Natural killer cell (primary cell): ENCODE results near the gene ORMDL2. TPM values are rescaled to one million over a fixed set of nuclear protein-coding genes. Genes with fewer than 3 reads are reported as not detected.

Experiments used
- ATAC-seq, 3 donors: fragments of 150-1000 bp in 2 of 3; fragments of 200-7000 bp in 1 of 3; cut with Tn5 transposase; 1 replicate in 1 of 3; 2 replicates in 2 of 3; pipeline ENCODE4 v1.10.0; 2021; ENCODE audit warnings: mild to moderate bottlenecking in 2 of 3, moderate library complexity in 2 of 3
- DNase-seq, 2 donors: peaks; one replicate each; pipeline versions ENCODE4 v3.0.0 to v3.0.0-alpha.2; 2013 to 2021; ENCODE audit warnings: mixed read lengths in 1 of 2
- H3K27ac ChIP-seq: one replicate; pipeline ENCODE4 v1.5.1; 2013; ENCODE audit warnings: mild to moderate bottlenecking, low read length
- H3K27me3 ChIP-seq: one replicate; pipeline ENCODE4 v1.6.1; 2013; ENCODE audit warnings: low read length; ENCODE audit not compliant: control insufficient read depth, insufficient read depth
- H3K36me3 ChIP-seq: one replicate; pipeline ENCODE4 v1.6.1; 2013; ENCODE audit warnings: low read length; ENCODE audit not compliant: control insufficient read depth, insufficient read depth
- H3K4me1 ChIP-seq: one replicate; pipeline ENCODE4 v1.6.1; 2013; ENCODE audit warnings: low read length; ENCODE audit not compliant: control insufficient read depth, insufficient read depth
- H3K4me3 ChIP-seq: one replicate; pipeline ENCODE4 v1.5.1; 2013; ENCODE audit warnings: low read length
- H3K9me3 ChIP-seq: one replicate; pipeline ENCODE4 v1.6.1; 2013; ENCODE audit warnings: low read length; ENCODE audit not compliant: control insufficient read depth, insufficient read depth
- H3K27ac Mint-ChIP-seq, 2 donors: one replicate each; pipeline ENCODE4 v1.8.0; 2022; ENCODE audit warnings: mild to moderate bottlenecking in 2 of 2, mixed read lengths in 2 of 2, moderate library complexity in 1 of 2
- H3K27me3 Mint-ChIP-seq, 2 donors: one replicate each; pipeline ENCODE4 v1.8.0; 2022; ENCODE audit warnings: low read depth in 2 of 2, mixed read lengths in 2 of 2
- H3K36me3 Mint-ChIP-seq: one replicate; pipeline ENCODE4 v1.8.0; 2022; ENCODE audit warnings: mixed read lengths
- H3K4me1 Mint-ChIP-seq, 2 donors: one replicate each; pipeline ENCODE4 v1.8.0; 2022; ENCODE audit warnings: mixed read lengths in 2 of 2
- H3K4me3 Mint-ChIP-seq: one replicate; pipeline ENCODE4 v1.8.0; 2022; ENCODE audit warnings: mild to moderate bottlenecking, moderate library complexity, mixed read lengths
- H3K9me3 Mint-ChIP-seq, 2 donors: one replicate each; pipeline ENCODE4 v1.8.0; 2022; ENCODE audit warnings: mixed read lengths in 2 of 2
- CTCF ChIP-seq: fragments of 200-600 bp; IDR thresholded peaks from one replicate; pipeline ENCODE4 v1.8.0; 2022; ENCODE audit warnings: antibody characterized with exemption
- WGBS: methylation state at CpG from one replicate; pipeline ENCODE4 v1.1.7; 2013; ENCODE audit warnings: missing lambda C conversion rate; ENCODE audit not compliant: insufficient coverage; 5-methylcytosine and 5-hydroxymethylcytosine counted together
- intact Hi-C: fragments of 100-400 bp; cut with micrococcal nuclease; formaldehyde crosslinking; loops from one replicate; pipeline ENCODE4 v1.14.2; 2022
- total RNA-seq, 4 donors: library from RNA; stranded (reverse); fragments of 120-200 nt in 1 of 4; gene quantifications; one replicate each; pipeline versions ENCODE4 v1.2.3 to v1.2.4, GENCODE V29; 2013 to 2022

ORMDL2 gene
- total RNA-seq, 3 donors from 2014 or later (not counting 1 experiment from before 2014, with no cell fraction given): 21.3 to 36.3 (median 23.1) TPM

GRCh38 chr12:55842681-55843429 is 25.0 kb downstream of the ORMDL2 start, which contains the start of gene MMP19:
Gene MMP19, minus strand, starts transcription at chr12:55842936. Its CDS starts 106 bp downstream, at chr12:55842830.
- H3K27ac ChIP-seq: no peak within 1 kb of the TSS
- no peaks in the 10 kb centered on the region for H3K27me3 ChIP-seq
- H3K4me1 ChIP-seq: no peaks in the 10 kb centered on the region
- no peak within 1 kb of the TSS for H3K4me3 ChIP-seq
- ATAC-seq: no peak
- Mint-ChIP-seq H3K4me1 (no peaks in the 10 kb centered on the region), H3K27ac (no peak within 1 kb of the TSS), H3K4me3 (no peak within 1 kb of the TSS), H3K9me3 (no peaks in the 10 kb centered on the region), H3K27me3 (peaks cover 3 to 6% of the 10 kb centered on the region in 2 donors), H3K36me3 (no peaks in the 10 kb centered on the region)
- no peaks in the 10 kb centered on the region for H3K9me3 ChIP-seq
- intact Hi-C loops: no loop called here
- no peak for DNase-seq
- 79% methylated on average over 10 of the region's 10 CpGs for WGBS
- TF ChIP-seq CTCF: no peak
- no peaks in the 10 kb centered on the region for H3K36me3 ChIP-seq

DNA sequence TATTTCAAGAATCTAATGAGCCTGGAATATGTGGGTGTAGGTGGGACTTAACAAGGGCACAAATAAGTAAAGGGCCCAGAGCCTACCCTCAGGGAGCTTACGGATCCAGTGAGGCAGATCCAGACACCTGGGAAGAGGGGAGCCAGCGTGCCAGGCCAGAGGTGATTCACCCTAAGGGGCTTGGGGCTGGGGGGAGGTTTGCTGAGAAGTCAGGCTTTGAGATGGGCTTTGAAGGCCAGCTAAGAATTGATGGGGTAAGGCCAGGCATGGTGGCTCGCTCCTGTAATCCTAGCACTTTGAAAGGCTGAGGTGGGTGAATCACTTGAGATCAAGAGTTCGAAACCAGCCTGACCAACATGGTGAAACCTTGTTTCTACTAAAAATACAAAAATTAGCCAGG is 25.6 kb downstream of the ORMDL2 start:
- Mint-ChIP-seq H3K36me3 (no peaks in the 10 kb centered on the region), H3K27ac (no peak overlapping the region), H3K4me3 (no peak overlapping the region), H3K4me1 (no peaks in the 10 kb centered on the region), H3K9me3 (no peaks in the 10 kb centered on the region), H3K27me3 (peaks cover 3 to 6% of the 10 kb centered on the region in 2 donors)
- ATAC-seq (no peak), DNase-seq (no peak)
- Histone ChIP-seq H3K27me3 (no peaks in the 10 kb centered on the region), H3K4me3 (no peak overlapping the region), H3K4me1 (no peaks in the 10 kb centered on the region), H3K27ac (no peak overlapping the region), H3K9me3 (no peaks in the 10 kb centered on the region), H3K36me3 (no peaks in the 10 kb centered on the region)
- 92% methylated on average over 4 of the region's 4 CpGs for whole genome bisulfite sequencing
- TF ChIP-seq CTCF: no peak
- intact Hi-C loops: no loop called here

- Mint-ChIP-seq H3K27me3 (peaks cover 9 to 12% of the 10 kb centered on the region in 2 donors), H3K36me3 (no peaks in the 10 kb centered on the region), H3K27ac (no peak overlapping the region), H3K9me3 (no peaks in the 10 kb centered on the region), H3K4me1 (no peaks in the 10 kb centered on the region), H3K4me3 (no peak overlapping the region)
- Histone ChIP-seq H3K36me3 (no peaks in the 10 kb centered on the region), H3K27me3 (no peaks in the 10 kb centered on the region), H3K4me3 (no peak overlapping the region), H3K27ac (no peak overlapping the region), H3K4me1 (no peaks in the 10 kb centered on the region), H3K9me3 (no peaks in the 10 kb centered on the region)
- no peak for ATAC-seq
- intact Hi-C loops: no loop called here
- no peak for TF ChIP-seq CTCF
- 100% methylated on average over 1 of the region's 4 CpGs for WGBS
- DNase-seq: no peak
Measured at GRCh38 chr12:55844961-55845360, 27.1 kb downstream of the ORMDL2 start.

DNA sequence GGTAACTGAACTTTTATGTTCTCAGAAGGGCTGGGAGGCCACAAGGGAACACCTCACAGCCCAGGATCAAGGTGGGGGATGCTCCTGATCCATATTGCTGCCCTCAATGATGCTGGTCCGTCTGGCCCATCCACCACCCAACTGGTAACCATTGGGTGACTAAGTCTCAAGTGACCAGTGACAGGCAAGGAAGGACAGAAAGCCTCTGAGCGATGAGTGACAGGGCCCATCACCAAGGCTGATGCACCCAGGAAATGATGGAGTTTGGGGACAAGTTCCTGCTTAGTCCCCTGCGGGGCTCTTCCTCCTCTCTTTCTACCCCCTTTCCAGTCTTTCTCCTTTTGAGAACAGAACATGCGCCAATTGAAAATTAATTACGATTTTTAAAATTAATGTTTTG is 27.5 kb downstream of the ORMDL2 start:
- H3K9me3 Mint-ChIP-seq: no peaks in the 10 kb centered on the region
- 92% methylated on average over 3 of the region's 5 CpGs for WGBS
- intact Hi-C loops: no loop called here
- no peak overlapping the region for H3K4me3 ChIP-seq
- ATAC-seq: no peak
- TF ChIP-seq CTCF: no peak
- no peak overlapping the region for H3K27ac Mint-ChIP-seq
- H3K27me3 Mint-ChIP-seq: peaks cover 12 to 16% of the 10 kb centered on the region in 2 donors
- H3K9me3 ChIP-seq: no peaks in the 10 kb centered on the region
- no peaks in the 10 kb centered on the region for H3K4me1 Mint-ChIP-seq
- no peaks in the 10 kb centered on the region for H3K27me3 ChIP-seq
- H3K36me3 ChIP-seq: no peaks in the 10 kb centered on the region
- H3K4me3 Mint-ChIP-seq: no peak overlapping the region
- no peak for DNase-seq
- no peak overlapping the region for H3K27ac ChIP-seq
- no peaks in the 10 kb centered on the region for H3K36me3 Mint-ChIP-seq
- H3K4me1 ChIP-seq: no peaks in the 10 kb centered on the region
